ENCODE data around the gene KLHL22. TPM values are rescaled to one million over a fixed set of nuclear protein-coding genes. Genes with fewer than 3 reads are reported as not detected.

KLHL22 gene
- total and polyA plus RNA-seq, 2 of the 13 experiments (the other 11 are each of a cell fraction or from before 2014, with no cell fraction given), result 10.9 to 14.8 TPM

- TF ChIP-seq HINFP (CRISPR knock-in tag; IDR thresholded peaks at IDR 0.05; ENCODE audit: low read depth) (no peak), ARID4A (CRISPR knock-in tag; IDR thresholded peaks at IDR 0.05; ENCODE audit: borderline replicate concordance) (0 out of 2 replicates have a peak, but pooled peaks have one; percentile 21), SOX13 (IDR thresholded peaks at IDR 0.05) (no peak), SOX13 (CRISPR knock-in tag; conservative IDR thresholded peaks at IDR 0.05 in 1 of 2, IDR thresholded peaks at IDR 0.05 in 1 of 2) (no peak), ZNF143 (CRISPR knock-in tag; IDR thresholded peaks at IDR 0.05) (no peak), JUND (CRISPR knock-in tag; IDR thresholded peaks at IDR 0.05) (no peak), TSC22D2 (CRISPR knock-in tag; IDR thresholded peaks at IDR 0.05; ENCODE audit: borderline replicate concordance) (no peak), GPBP1L1 (CRISPR knock-in tag; IDR thresholded peaks at IDR 0.05) (no peak), CBX5 (CRISPR knock-in tag; IDR thresholded peaks at IDR 0.05; ENCODE audit: borderline replicate concordance) (0 out of 2 replicates have a peak, but pooled peaks have one; percentile 30), U2AF1 (optimal IDR thresholded peaks at IDR 0.05; ENCODE audit: low read depth, low read length) (no peak)
- TF ChIP-seq, protein P1, sequence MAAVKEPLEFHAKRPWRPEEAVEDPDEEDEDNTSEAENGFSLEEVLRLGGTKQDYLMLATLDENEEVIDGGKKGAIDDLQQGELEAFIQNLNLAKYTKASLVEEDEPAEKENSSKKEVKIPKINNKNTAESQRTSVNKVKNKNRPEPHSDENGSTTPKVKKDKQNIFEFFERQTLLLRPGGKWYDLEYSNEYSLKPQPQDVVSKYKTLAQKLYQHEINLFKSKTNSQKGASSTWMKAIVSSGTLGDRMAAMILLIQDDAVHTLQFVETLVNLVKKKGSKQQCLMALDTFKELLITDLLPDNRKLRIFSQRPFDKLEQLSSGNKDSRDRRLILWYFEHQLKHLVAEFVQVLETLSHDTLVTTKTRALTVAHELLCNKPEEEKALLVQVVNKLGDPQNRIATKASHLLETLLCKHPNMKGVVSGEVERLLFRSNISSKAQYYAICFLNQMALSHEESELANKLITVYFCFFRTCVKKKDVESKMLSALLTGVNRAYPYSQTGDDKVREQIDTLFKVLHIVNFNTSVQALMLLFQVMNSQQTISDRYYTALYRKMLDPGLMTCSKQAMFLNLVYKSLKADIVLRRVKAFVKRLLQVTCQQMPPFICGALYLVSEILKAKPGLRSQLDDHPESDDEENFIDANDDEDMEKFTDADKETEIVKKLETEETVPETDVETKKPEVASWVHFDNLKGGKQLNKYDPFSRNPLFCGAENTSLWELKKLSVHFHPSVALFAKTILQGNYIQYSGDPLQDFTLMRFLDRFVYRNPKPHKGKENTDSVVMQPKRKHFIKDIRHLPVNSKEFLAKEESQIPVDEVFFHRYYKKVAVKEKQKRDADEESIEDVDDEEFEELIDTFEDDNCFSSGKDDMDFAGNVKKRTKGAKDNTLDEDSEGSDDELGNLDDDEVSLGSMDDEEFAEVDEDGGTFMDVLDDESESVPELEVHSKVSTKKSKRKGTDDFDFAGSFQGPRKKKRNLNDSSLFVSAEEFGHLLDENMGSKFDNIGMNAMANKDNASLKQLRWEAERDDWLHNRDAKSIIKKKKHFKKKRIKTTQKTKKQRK (IDR thresholded peaks at IDR 0.05; ENCODE audit: low read length), result no peak
- TF ChIP-seq, protein P2, sequence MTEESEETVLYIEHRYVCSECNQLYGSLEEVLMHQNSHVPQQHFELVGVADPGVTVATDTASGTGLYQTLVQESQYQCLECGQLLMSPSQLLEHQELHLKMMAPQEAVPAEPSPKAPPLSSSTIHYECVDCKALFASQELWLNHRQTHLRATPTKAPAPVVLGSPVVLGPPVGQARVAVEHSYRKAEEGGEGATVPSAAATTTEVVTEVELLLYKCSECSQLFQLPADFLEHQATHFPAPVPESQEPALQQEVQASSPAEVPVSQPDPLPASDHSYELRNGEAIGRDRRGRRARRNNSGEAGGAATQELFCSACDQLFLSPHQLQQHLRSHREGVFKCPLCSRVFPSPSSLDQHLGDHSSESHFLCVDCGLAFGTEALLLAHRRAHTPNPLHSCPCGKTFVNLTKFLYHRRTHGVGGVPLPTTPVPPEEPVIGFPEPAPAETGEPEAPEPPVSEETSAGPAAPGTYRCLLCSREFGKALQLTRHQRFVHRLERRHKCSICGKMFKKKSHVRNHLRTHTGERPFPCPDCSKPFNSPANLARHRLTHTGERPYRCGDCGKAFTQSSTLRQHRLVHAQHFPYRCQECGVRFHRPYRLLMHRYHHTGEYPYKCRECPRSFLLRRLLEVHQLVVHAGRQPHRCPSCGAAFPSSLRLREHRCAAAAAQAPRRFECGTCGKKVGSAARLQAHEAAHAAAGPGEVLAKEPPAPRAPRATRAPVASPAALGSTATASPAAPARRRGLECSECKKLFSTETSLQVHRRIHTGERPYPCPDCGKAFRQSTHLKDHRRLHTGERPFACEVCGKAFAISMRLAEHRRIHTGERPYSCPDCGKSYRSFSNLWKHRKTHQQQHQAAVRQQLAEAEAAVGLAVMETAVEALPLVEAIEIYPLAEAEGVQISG (CRISPR knock-in tag; IDR thresholded peaks at IDR 0.05), result no peak; the same call in 1 of the 2 replicates
- TF ChIP-seq, protein P3, sequence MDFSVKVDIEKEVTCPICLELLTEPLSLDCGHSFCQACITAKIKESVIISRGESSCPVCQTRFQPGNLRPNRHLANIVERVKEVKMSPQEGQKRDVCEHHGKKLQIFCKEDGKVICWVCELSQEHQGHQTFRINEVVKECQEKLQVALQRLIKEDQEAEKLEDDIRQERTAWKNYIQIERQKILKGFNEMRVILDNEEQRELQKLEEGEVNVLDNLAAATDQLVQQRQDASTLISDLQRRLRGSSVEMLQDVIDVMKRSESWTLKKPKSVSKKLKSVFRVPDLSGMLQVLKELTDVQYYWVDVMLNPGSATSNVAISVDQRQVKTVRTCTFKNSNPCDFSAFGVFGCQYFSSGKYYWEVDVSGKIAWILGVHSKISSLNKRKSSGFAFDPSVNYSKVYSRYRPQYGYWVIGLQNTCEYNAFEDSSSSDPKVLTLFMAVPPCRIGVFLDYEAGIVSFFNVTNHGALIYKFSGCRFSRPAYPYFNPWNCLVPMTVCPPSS (IDR thresholded peaks at IDR 0.05), result no peak
These were observed 39.4 kb downstream of the KLHL22 start (continued) for GRCh38 chr22:20456064-20456721.

Measured in HepG2 (cell line).